Stimulated activated naive CD8-positive, alpha-beta T cell treated with anti-CD3 and anti-CD28 coated beads, Interleukin-15, amount 100 ng/mL, for 72 hours (primary cell): Measurements from ENCODE around the gene B4GALNT4.
"Not testable (repeated sequence)": the region's sequence is repeated elsewhere in the genome, so short reads cannot be mapped to it uniquely, and the experiment has no call there.

Experiments used
- ATAC-seq: fragments of 150-1000 bp; cut with Tn5 transposase; 2 replicates; pipeline ENCODE4 v1.10.0; 2021; ENCODE audit warnings: mild to moderate bottlenecking, moderate library complexity
- DNase-seq, 2 donors: peaks; one replicate each; pipeline ENCODE4 v3.0.0; 2021 to 2022
- H3K27ac Mint-ChIP-seq, 2 donors: one replicate each; pipeline ENCODE4 v1.8.0; 2022; ENCODE audit warnings: mild to moderate bottlenecking in 2 of 2, mixed read lengths in 2 of 2, moderate library complexity in 2 of 2
- H3K27me3 Mint-ChIP-seq: one replicate; pipeline ENCODE4 v1.8.0; 2022; ENCODE audit warnings: mixed read lengths
- H3K4me1 Mint-ChIP-seq: one replicate; pipeline ENCODE4 v1.8.0; 2022; ENCODE audit warnings: mild to moderate bottlenecking, mixed read lengths
- H3K4me3 Mint-ChIP-seq, 2 donors: one replicate each; pipeline ENCODE4 v1.8.0; 2022; ENCODE audit warnings: mild to moderate bottlenecking in 2 of 2, mixed read lengths in 2 of 2, moderate library complexity in 1 of 2
- H3K9me3 Mint-ChIP-seq, 2 donors: one replicate each; pipeline ENCODE4 v1.8.0; 2022; ENCODE audit warnings: mixed read lengths in 2 of 2

Gene B4GALNT4

GRCh38 chr11:362642-363442, 6.5 kb upstream of the B4GALNT4 start:
- H3K4me1 Mint-ChIP-seq: peaks cover 16% of the 10 kb centered on the region
- H3K27me3 Mint-ChIP-seq: peaks cover 29% of the 10 kb centered on the region
- H3K27ac Mint-ChIP-seq: no peak overlapping the region
- ATAC-seq: no peak
- no peak overlapping the region for H3K4me3 Mint-ChIP-seq
- DNase-seq: peak in 1 of 2 donors; percentile 7
- peaks cover 0 to 8% of the 10 kb centered on the region in 2 donors for H3K9me3 Mint-ChIP-seq

GRCh38 chr11:363443-363805, 5.9 kb upstream of the B4GALNT4 start:
- ATAC-seq, H3K4me3 Mint-ChIP-seq, DNase-seq, H3K9me3 Mint-ChIP-seq, H3K27ac Mint-ChIP-seq: not testable (repeated sequence)
- peaks cover 34% of the 10 kb centered on the region for H3K27me3 Mint-ChIP-seq
- peaks cover 22% of the 10 kb centered on the region for H3K4me1 Mint-ChIP-seq

- peak; percentile 62 to 76 for DNase-seq
Measured at GRCh38 chr11:363948-364761, 5.1 kb upstream of the B4GALNT4 start.

GRCh38 chr11:364991-365725, 4.1 kb upstream of the B4GALNT4 start:
- H3K27ac Mint-ChIP-seq: no peak overlapping the region
- no peak overlapping the region for H3K4me3 Mint-ChIP-seq

More at GRCh38 chr11:363948-364761, 5.1 kb upstream of the B4GALNT4 start:
- ATAC-seq: peak; percentile 90
- Mint-ChIP-seq H3K4me1 (peaks cover 26% of the 10 kb centered on the region), H3K9me3 (peaks cover 0 to 8% of the 10 kb centered on the region in 2 donors), H3K27ac (peak overlapping the region in 1 of 2 donors; percentile 54), H3K4me3 (no peak overlapping the region), H3K27me3 (peaks cover 40% of the 10 kb centered on the region)

GRCh38 chr11:365831-366230, 3.5 kb upstream of the B4GALNT4 start:
- Mint-ChIP-seq H3K4me3 (no peak overlapping the region), H3K27me3 (peaks cover 49% of the 10 kb centered on the region), H3K27ac (no peak overlapping the region), H3K9me3 (peaks cover 0 to 8% of the 10 kb centered on the region in 2 donors), H3K4me1 (peaks cover 29% of the 10 kb centered on the region)
- no peak for ATAC-seq
- DNase-seq: no peak

More at GRCh38 chr11:364991-365725, 4.1 kb upstream of the B4GALNT4 start:
- Mint-ChIP-seq H3K27me3 (peaks cover 43% of the 10 kb centered on the region), H3K9me3 (peaks cover 0 to 8% of the 10 kb centered on the region in 2 donors), H3K4me1 (peaks cover 22% of the 10 kb centered on the region)
- DNase-seq (no peak), ATAC-seq (no peak)

- ATAC-seq (no peak), DNase-seq (no peak)
- Mint-ChIP-seq H3K4me3 (peak overlapping the region; percentile 77 to 80), H3K9me3 (no peaks in the 10 kb centered on the region), H3K27ac (peak overlapping the region in 1 of 2 donors; percentile 80), H3K27me3 (peaks cover 63% of the 10 kb centered on the region), H3K4me1 (peaks cover 40% of the 10 kb centered on the region)
Measured at GRCh38 chr11:367956-368413, 1.3 kb upstream of the B4GALNT4 start.

GRCh38 chr11:368414-369335, 624 bp upstream of the B4GALNT4 start:
- no peak for ATAC-seq
- H3K27ac Mint-ChIP-seq: no peak overlapping the region
- no peaks in the 10 kb centered on the region for H3K9me3 Mint-ChIP-seq
- DNase-seq: no peak
- peaks cover 63% of the 10 kb centered on the region for H3K27me3 Mint-ChIP-seq
- peaks cover 40% of the 10 kb centered on the region for H3K4me1 Mint-ChIP-seq
- H3K4me3 Mint-ChIP-seq: peak overlapping the region; percentile 77 to 80

- H3K9me3 Mint-ChIP-seq: no peaks in the 10 kb centered on the region
- ATAC-seq (no peak), DNase-seq (no peak)
- H3K27ac Mint-ChIP-seq: no peak overlapping the region
- H3K27me3 Mint-ChIP-seq: peaks cover 56% of the 10 kb centered on the region
- H3K4me1 Mint-ChIP-seq: peaks cover 39% of the 10 kb centered on the region
- H3K4me3 Mint-ChIP-seq: peak overlapping the region; percentile 62 to 66
Measured at GRCh38 chr11:370070-370941, 1.0 kb downstream of the B4GALNT4 start.

- DNase-seq (no peak), ATAC-seq (no peak)
- Mint-ChIP-seq H3K27ac (no peak overlapping the region), H3K4me1 (peaks cover 39% of the 10 kb centered on the region), H3K9me3 (no peaks in the 10 kb centered on the region), H3K4me3 (peak overlapping the region in 1 of 2 donors; percentile 66), H3K27me3 (peaks cover 52% of the 10 kb centered on the region)
Measured at GRCh38 chr11:371051-371450, 1.8 kb downstream of the B4GALNT4 start.

GRCh38 chr11:371716-372590, 2.7 kb downstream of the B4GALNT4 start:
- ATAC-seq: no peak
- Mint-ChIP-seq H3K4me1 (peaks cover 39% of the 10 kb centered on the region), H3K9me3 (no peaks in the 10 kb centered on the region), H3K27ac (no peak overlapping the region), H3K4me3 (no peak overlapping the region), H3K27me3 (peaks cover 43% of the 10 kb centered on the region)
- DNase-seq: no peak

GRCh38 chr11:372809-373715, 3.8 kb downstream of the B4GALNT4 start:
- H3K4me1 Mint-ChIP-seq: peaks cover 34% of the 10 kb centered on the region
- H3K27ac Mint-ChIP-seq: no peak overlapping the region
- peaks cover 32% of the 10 kb centered on the region for H3K27me3 Mint-ChIP-seq
- DNase-seq (no peak), ATAC-seq (no peak)
- no peak overlapping the region for H3K4me3 Mint-ChIP-seq
- H3K9me3 Mint-ChIP-seq: no peaks in the 10 kb centered on the region
